H1 (cell line): Measurements from ENCODE around the gene GJC2. TPM values are rescaled to one million over a fixed set of nuclear protein-coding genes. Genes with fewer than 3 reads are reported as not detected.

Source experiments
- BACH1 ChIP-seq: IDR thresholded peaks from 2 replicates; pipeline ENCODE4 v1.6.1; 2012; ENCODE audit warnings: low read length, improper control_type of control experiment
- BCL11A ChIP-seq, 2 experiments: IDR thresholded peaks; one replicate each; pipeline ENCODE4 v1.6.1; 2011; ENCODE audit warnings: low read depth in 2 of 2, low read length in 2 of 2, mild to moderate bottlenecking in 2 of 2
- CBX5 ChIP-seq: fragments of 300-800, 300-1000 bp; sonication (generic); IDR thresholded peaks from 2 replicates; pipeline ENCODE4 v1.7.1; 2016; ENCODE audit warnings: antibody characterized with exemption, low read length, low read depth
- RFX5 ChIP-seq: IDR thresholded peaks from 2 replicates; pipeline ENCODE4 v1.6.1; 2011; ENCODE audit warnings: low read depth, low read length, improper control_type of control experiment, borderline replicate concordance
- RNF2 ChIP-seq: fragments of 200-900, 300-1000 bp; sonication (generic); IDR thresholded peaks from 2 replicates; pipeline ENCODE4 v1.7.1; 2016; ENCODE audit warnings: borderline replicate concordance, low read depth, mild to moderate bottlenecking, antibody characterized with exemption, low read length; ENCODE audit not compliant: poor library complexity, severe bottlenecking; ENCODE audit errors: missing control alignments
- RXRA ChIP-seq: IDR thresholded peaks from 2 replicates; pipeline ENCODE4 v1.6.1; 2011; ENCODE audit warnings: low read depth, mild to moderate bottlenecking, low read length, moderate library complexity; ENCODE audit not compliant: insufficient read depth
- TAF1 ChIP-seq: IDR thresholded peaks from 2 replicates; pipeline ENCODE4 v1.6.1; 2011; ENCODE audit warnings: mild to moderate bottlenecking, low read depth, low read length
- polyA plus RNA-seq, 7 experiments: library from polyadenylated mRNA; depleted of rRNA in 3 of 7; stranded (reverse) in 5 of 7; unstranded in 2 of 7; fragments of >200 nt in 5 of 7; fragments of 200-250 nt in 2 of 7; gene quantifications; 1 replicate in 5 of 7; 2 replicates in 1 of 7; 4 replicates in 1 of 7; pipeline versions ENCODE4 v1.2.1 to v1.2.3, GENCODE V29; 2011 to 2013; ENCODE audit warnings: missing spikeins in 2 of 7, mixed read lengths in 2 of 7
- total RNA-seq: library from RNA; stranded (reverse); fragmentation: NEBNext Ultra II Directional; extraction: Animal tissue kit (Norgen Biotek cat#: 25700); gene quantifications from 2 replicates; pipeline ENCODE4 v1.2.1, GENCODE V29; 2021

Gene GJC2
- total and polyA plus RNA-seq, 2 of the 8 experiments (the other 6 are each of a cell fraction or from before 2014, with no cell fraction given), result 0.17 to 0.54 TPM

GRCh38 chr1:228181645-228182034, 31.9 kb downstream of the GJC2 start (continued):
- TF ChIP-seq BACH1 (no peak), TAF1 (no peak), RFX5 (no peak), RXRA (no peak), CBX5 (no peak), RNF2 (no peak), BCL11A (IDR thresholded peaks at IDR 0.05; ENCODE audit: low read depth in 2 of 2, low read length in 2 of 2) (no peak)
- TF ChIP-seq, all 59 proteins: peak for 0
